ENCODE results near the gene MRPL47.

Gene MRPL47

DNA sequence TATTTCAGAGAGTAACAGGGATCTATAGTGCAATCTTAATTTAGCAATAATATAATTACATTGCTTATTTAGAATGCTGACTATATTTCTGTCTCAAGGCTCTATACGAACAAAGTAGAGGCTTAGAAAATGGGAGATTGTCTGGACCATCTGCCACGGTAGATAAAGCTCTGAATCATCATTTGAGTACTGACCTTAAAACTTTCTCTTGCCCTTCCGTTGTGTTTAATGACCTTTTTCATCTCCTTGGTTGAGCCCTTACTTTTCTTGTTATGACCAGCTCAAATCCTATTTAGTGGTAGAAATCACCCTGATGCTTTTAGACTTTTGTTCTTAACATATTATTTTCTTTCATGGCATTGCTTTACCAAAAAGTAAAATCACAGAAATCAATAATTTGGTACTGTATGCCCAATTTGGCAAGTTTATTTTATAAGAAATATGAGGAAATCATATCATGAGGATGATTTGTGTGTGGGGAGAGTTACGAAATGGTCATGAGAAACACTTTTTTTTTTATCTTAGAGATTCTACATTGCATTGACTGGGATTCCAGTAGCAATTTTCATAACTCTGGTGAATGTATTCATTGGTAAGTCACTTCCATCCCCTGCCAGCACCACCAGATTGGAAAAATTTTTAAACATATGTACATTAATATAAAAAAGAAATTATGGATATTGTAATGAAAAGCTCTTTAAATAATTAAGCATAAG, 11.2 kb upstream of the MRPL47 start:
- no peaks in the 10 kb centered on the region for H3K36me3 ChIP-seq (ENCODE audit: control insufficient read depth, insufficient read depth, low read length)
- no peaks in the 10 kb centered on the region for H3K4me1 ChIP-seq (ENCODE audit: control insufficient read depth, insufficient read depth, low read length)
- H3K27me3 ChIP-seq (ENCODE audit: control insufficient read depth, insufficient read depth, low read length): no peaks in the 10 kb centered on the region
- no peak overlapping the region for H3K9ac ChIP-seq (ENCODE audit: low read length)
- H3K9me3 ChIP-seq (ENCODE audit: control insufficient read depth, low read length): no peaks in the 10 kb centered on the region
- no peak overlapping the region for H3K4me3 ChIP-seq (ENCODE audit: low read length)

GRCh38 chr3:179613807-179614206, 9.4 kb upstream of the MRPL47 start:
- H3K9me3 ChIP-seq (ENCODE audit: control insufficient read depth, low read length): no peaks in the 10 kb centered on the region
- H3K27me3 ChIP-seq (ENCODE audit: control insufficient read depth, insufficient read depth, low read length): no peaks in the 10 kb centered on the region
- H3K9ac ChIP-seq (ENCODE audit: low read length): no peak overlapping the region
- H3K4me1 ChIP-seq (ENCODE audit: control insufficient read depth, insufficient read depth, low read length): no peaks in the 10 kb centered on the region
- H3K4me3 ChIP-seq (ENCODE audit: low read length): no peak overlapping the region
- H3K36me3 ChIP-seq (ENCODE audit: control insufficient read depth, insufficient read depth, low read length): no peaks in the 10 kb centered on the region

- Histone ChIP-seq H3K9ac (ENCODE audit: low read length) (no peak overlapping the region), H3K36me3 (ENCODE audit: control insufficient read depth, insufficient read depth, low read length) (no peaks in the 10 kb centered on the region), H3K9me3 (ENCODE audit: control insufficient read depth, low read length) (no peaks in the 10 kb centered on the region), H3K4me1 (ENCODE audit: control insufficient read depth, insufficient read depth, low read length) (no peaks in the 10 kb centered on the region), H3K4me3 (ENCODE audit: low read length) (no peak overlapping the region), H3K27me3 (ENCODE audit: control insufficient read depth, insufficient read depth, low read length) (no peaks in the 10 kb centered on the region)
Measured at GRCh38 chr3:179610066-179610465, 5.6 kb upstream of the MRPL47 start.

- Histone ChIP-seq H3K36me3 (ENCODE audit: control insufficient read depth, insufficient read depth, low read length) (no peaks in the 10 kb centered on the region), H3K4me3 (ENCODE audit: low read length) (no peak overlapping the region), H3K9me3 (ENCODE audit: control insufficient read depth, low read length) (no peaks in the 10 kb centered on the region), H3K9ac (ENCODE audit: low read length) (no peak overlapping the region), H3K4me1 (ENCODE audit: control insufficient read depth, insufficient read depth, low read length) (no peaks in the 10 kb centered on the region), H3K27me3 (ENCODE audit: control insufficient read depth, insufficient read depth, low read length) (no peaks in the 10 kb centered on the region)
Measured at GRCh38 chr3:179608931-179609720, 4.7 kb upstream of the MRPL47 start.

GRCh38 chr3:179606534-179607085, 2.2 kb upstream of the MRPL47 start:
- H3K36me3 ChIP-seq (ENCODE audit: control insufficient read depth, insufficient read depth, low read length): no peaks in the 10 kb centered on the region
- H3K27me3 ChIP-seq (ENCODE audit: control insufficient read depth, insufficient read depth, low read length): no peaks in the 10 kb centered on the region
- H3K9me3 ChIP-seq (ENCODE audit: control insufficient read depth, low read length): no peaks in the 10 kb centered on the region
- no peak overlapping the region for H3K9ac ChIP-seq (ENCODE audit: low read length)
- no peak overlapping the region for H3K4me3 ChIP-seq (ENCODE audit: low read length)
- H3K4me1 ChIP-seq (ENCODE audit: control insufficient read depth, insufficient read depth, low read length): peaks cover 4% of the 10 kb centered on the region

GRCh38 chr3:179603831-179604230, 607 bp downstream of the MRPL47 start:
- H3K4me3 ChIP-seq (ENCODE audit: low read length): peak overlapping the region; percentile 91
- no peaks in the 10 kb centered on the region for H3K9me3 ChIP-seq (ENCODE audit: control insufficient read depth, low read length)
- H3K9ac ChIP-seq (ENCODE audit: low read length): peak overlapping the region; percentile 93
- H3K4me1 ChIP-seq (ENCODE audit: control insufficient read depth, insufficient read depth, low read length): peaks cover 4% of the 10 kb centered on the region
- H3K36me3 ChIP-seq (ENCODE audit: control insufficient read depth, insufficient read depth, low read length): no peaks in the 10 kb centered on the region
- no peaks in the 10 kb centered on the region for H3K27me3 ChIP-seq (ENCODE audit: control insufficient read depth, insufficient read depth, low read length)

DNA sequence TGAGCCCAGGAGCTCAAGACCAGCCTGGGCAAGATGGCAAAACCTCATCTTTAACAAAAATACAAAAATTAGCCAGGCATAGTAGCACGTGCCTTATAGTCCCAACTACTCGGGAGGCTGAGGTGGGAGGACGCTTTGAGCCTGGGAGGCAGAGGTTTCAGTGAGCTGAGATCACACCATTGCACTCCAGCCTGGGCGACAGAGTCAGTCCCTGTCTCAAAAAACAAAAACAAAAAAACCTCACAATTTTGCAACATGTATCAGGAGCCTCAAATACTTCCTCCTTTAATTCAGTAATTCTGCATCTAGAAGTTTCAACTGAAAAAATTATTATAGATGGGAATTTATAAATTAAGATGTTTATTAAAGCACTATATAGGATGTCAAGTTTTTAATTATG, 1.1 kb downstream of the MRPL47 start:
- Histone ChIP-seq H3K4me3 (ENCODE audit: low read length) (no peak overlapping the region), H3K4me1 (ENCODE audit: control insufficient read depth, insufficient read depth, low read length) (peaks cover 4% of the 10 kb centered on the region), H3K9me3 (ENCODE audit: control insufficient read depth, low read length) (no peaks in the 10 kb centered on the region), H3K36me3 (ENCODE audit: control insufficient read depth, insufficient read depth, low read length) (no peaks in the 10 kb centered on the region), H3K9ac (ENCODE audit: low read length) (no peak overlapping the region), H3K27me3 (ENCODE audit: control insufficient read depth, insufficient read depth, low read length) (no peaks in the 10 kb centered on the region)

GRCh38 chr3:179599531-179599930, 4.9 kb downstream of the MRPL47 start:
- H3K27me3 ChIP-seq (ENCODE audit: control insufficient read depth, insufficient read depth, low read length): no peaks in the 10 kb centered on the region

DNA sequence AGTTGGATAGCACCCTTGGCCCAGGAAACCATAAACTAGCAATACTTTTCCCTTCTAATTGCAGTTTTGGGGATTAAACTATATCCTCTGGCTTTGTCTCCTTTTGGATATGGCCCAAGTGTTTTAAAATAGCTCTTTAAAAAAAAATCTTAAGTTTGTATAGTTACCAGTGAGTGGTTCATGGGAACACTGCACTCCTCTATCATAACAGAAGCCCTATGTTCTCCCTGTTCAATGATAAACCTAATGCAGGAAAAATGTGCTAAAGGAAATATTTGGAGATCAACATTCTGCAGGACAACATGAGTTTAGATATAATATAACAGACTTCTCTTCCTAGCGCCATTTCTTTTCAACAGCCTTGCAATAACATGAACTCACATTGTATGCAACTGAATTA, 13.1 kb downstream of the MRPL47 start:
- H3K4me1 ChIP-seq (ENCODE audit: control insufficient read depth, insufficient read depth, low read length): no peaks in the 10 kb centered on the region
- no peaks in the 10 kb centered on the region for H3K9me3 ChIP-seq (ENCODE audit: control insufficient read depth, low read length)
- no peaks in the 10 kb centered on the region for H3K27me3 ChIP-seq (ENCODE audit: control insufficient read depth, insufficient read depth, low read length)
- no peak overlapping the region for H3K4me3 ChIP-seq (ENCODE audit: low read length)
- no peaks in the 10 kb centered on the region for H3K36me3 ChIP-seq (ENCODE audit: control insufficient read depth, insufficient read depth, low read length)
- H3K9ac ChIP-seq (ENCODE audit: low read length): no peak overlapping the region

More at GRCh38 chr3:179599531-179599930, 4.9 kb downstream of the MRPL47 start:
- H3K9ac ChIP-seq (ENCODE audit: low read length): no peak overlapping the region
- H3K9me3 ChIP-seq (ENCODE audit: control insufficient read depth, low read length): no peaks in the 10 kb centered on the region
- H3K4me3 ChIP-seq (ENCODE audit: low read length): no peak overlapping the region
- peaks cover 4% of the 10 kb centered on the region for H3K4me1 ChIP-seq (ENCODE audit: control insufficient read depth, insufficient read depth, low read length)
- no peaks in the 10 kb centered on the region for H3K36me3 ChIP-seq (ENCODE audit: control insufficient read depth, insufficient read depth, low read length)

DNA sequence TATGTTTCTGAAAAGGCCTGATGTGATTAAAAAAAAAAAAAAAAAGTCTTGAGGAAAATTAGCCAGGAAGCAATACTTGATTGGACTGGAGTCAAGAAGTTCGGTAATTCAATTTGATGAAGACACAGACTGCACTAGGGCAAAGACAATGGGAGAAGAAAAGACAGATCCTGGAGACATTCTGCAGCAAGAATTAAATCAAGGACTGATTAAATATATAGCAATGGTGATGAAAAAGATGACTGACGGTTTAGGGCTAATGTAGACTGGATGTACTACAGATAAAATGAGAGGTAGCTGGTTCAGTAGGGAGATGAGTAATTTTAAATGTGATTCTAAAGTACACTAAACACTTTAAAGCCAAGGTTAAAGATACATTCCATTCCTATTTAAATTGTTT, 13.8 kb downstream of the MRPL47 start:
- H3K36me3 ChIP-seq (ENCODE audit: control insufficient read depth, insufficient read depth, low read length): no peaks in the 10 kb centered on the region
- H3K9ac ChIP-seq (ENCODE audit: low read length): no peak overlapping the region
- no peaks in the 10 kb centered on the region for H3K4me1 ChIP-seq (ENCODE audit: control insufficient read depth, insufficient read depth, low read length)
- no peaks in the 10 kb centered on the region for H3K27me3 ChIP-seq (ENCODE audit: control insufficient read depth, insufficient read depth, low read length)
- no peak overlapping the region for H3K4me3 ChIP-seq (ENCODE audit: low read length)
- H3K9me3 ChIP-seq (ENCODE audit: control insufficient read depth, low read length): no peaks in the 10 kb centered on the region

DNA sequence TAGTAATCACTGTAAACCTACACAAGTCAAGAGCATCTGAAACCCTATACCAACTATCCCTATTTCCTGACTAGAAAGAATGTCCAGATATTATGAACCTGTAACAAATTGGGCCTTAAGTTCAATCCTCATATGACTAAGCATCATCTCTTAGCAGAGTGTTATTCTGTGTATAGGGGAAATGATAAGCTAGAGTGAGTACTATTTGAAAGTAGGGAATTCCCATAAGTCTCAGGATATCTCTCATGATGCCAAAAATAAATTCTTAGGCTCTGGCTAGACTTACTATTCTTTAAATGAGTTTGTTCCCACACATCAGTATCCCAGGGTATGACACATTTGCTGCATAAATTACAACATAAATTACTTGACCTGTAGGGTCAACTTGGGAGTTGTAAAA, 15.3 kb downstream of the MRPL47 start:
- no peak overlapping the region for H3K9ac ChIP-seq (ENCODE audit: low read length)
- no peaks in the 10 kb centered on the region for H3K9me3 ChIP-seq (ENCODE audit: control insufficient read depth, low read length)
- no peaks in the 10 kb centered on the region for H3K27me3 ChIP-seq (ENCODE audit: control insufficient read depth, insufficient read depth, low read length)
- no peak overlapping the region for H3K4me3 ChIP-seq (ENCODE audit: low read length)
- no peaks in the 10 kb centered on the region for H3K4me1 ChIP-seq (ENCODE audit: control insufficient read depth, insufficient read depth, low read length)
- H3K36me3 ChIP-seq (ENCODE audit: control insufficient read depth, insufficient read depth, low read length): no peaks in the 10 kb centered on the region

GRCh38 chr3:179580992-179581391, 23.4 kb downstream of the MRPL47 start:
- H3K27me3 ChIP-seq (ENCODE audit: control insufficient read depth, insufficient read depth, low read length): no peaks in the 10 kb centered on the region
- no peaks in the 10 kb centered on the region for H3K9me3 ChIP-seq (ENCODE audit: control insufficient read depth, low read length)

More at GRCh38 chr3:179580992-179581391, 23.4 kb downstream of the MRPL47 start:
- Histone ChIP-seq H3K36me3 (ENCODE audit: control insufficient read depth, insufficient read depth, low read length) (peaks cover 4% of the 10 kb centered on the region), H3K4me1 (ENCODE audit: control insufficient read depth, insufficient read depth, low read length) (no peaks in the 10 kb centered on the region), H3K4me3 (ENCODE audit: low read length) (no peak overlapping the region), H3K9ac (ENCODE audit: low read length) (no peak overlapping the region)

Measured in mucosa of stomach (tissue), 1 donor.